A673 (cell line): ENCODE measurements around the gene ZZZ3. TPM values are rescaled to one million over a fixed set of nuclear protein-coding genes. Genes with fewer than 3 reads are reported as not detected.

Source experiments
- BruUV-seq: library from RNA; stranded (reverse); fragments of 400-500 nt; replicated peaks from 2 replicates; lab custom pipeline; 2021; lab: Mats Ljungman, UMichigan
- CTCF ChIA-PET: fragments of 300-600 bp; sonication (Branson Sonifier 250); formaldehyde crosslinking; loops from one replicate; lab custom pipeline; 2022; ENCODE audit warnings: antibody characterized with exemption; lab: Charles Lee
- POLR2A ChIA-PET: fragments of 300-600 bp; sonication (Branson Sonifier 250); formaldehyde crosslinking; loops from one replicate; lab custom pipeline; 2022; ENCODE audit warnings: antibody characterized with exemption; ENCODE audit not compliant: low non-redundant PET; lab: Charles Lee
- DNase-seq: peaks from one replicate; pipeline ENCODE4 v3.0.0-alpha.2; 2015; ENCODE audit warnings: low spot score
- H3K27ac ChIP-seq: fragments of 200-600 bp; sonication (generic); 2 replicates; pipeline ENCODE4 v1.5.1; 2016; ENCODE audit warnings: mixed run types, low read depth, mild to moderate bottlenecking, mixed read lengths, antibody characterized with exemption, low read length; ENCODE audit not compliant: poor library complexity, severe bottlenecking
- H3K27me3 ChIP-seq: fragments of 200-600 bp; sonication (generic); replicated peaks from 2 replicates; pipeline ENCODE4 v1.6.1; 2017; ENCODE audit warnings: mixed run types, low read depth, mild to moderate bottlenecking, mixed read lengths, antibody characterized with exemption, low read length; ENCODE audit not compliant: insufficient read depth, poor library complexity
- H3K36me3 ChIP-seq: fragments of 200-600 bp; sonication (generic); 2 replicates; pipeline ENCODE4 v1.6.1; 2016; ENCODE audit warnings: mixed run types, mild to moderate bottlenecking, mixed read lengths, antibody characterized with exemption, low read length; ENCODE audit not compliant: insufficient read depth, poor library complexity, severe bottlenecking
- H3K4me1 ChIP-seq: fragments of 200-600 bp; sonication (generic); 2 replicates; pipeline ENCODE4 v1.6.1; 2017; ENCODE audit warnings: mixed run types, mild to moderate bottlenecking, mixed read lengths, antibody characterized with exemption, low read length; ENCODE audit not compliant: insufficient read depth, poor library complexity, severe bottlenecking
- H3K4me3 ChIP-seq: fragments of 200-600 bp; sonication (generic); 2 replicates; pipeline ENCODE4 v1.5.1; 2016; ENCODE audit warnings: low read depth, mixed run types, mild to moderate bottlenecking, mixed read lengths, low read length; ENCODE audit not compliant: poor library complexity, severe bottlenecking
- H3K9me3 ChIP-seq: fragments of 200-600 bp; sonication (generic); 2 replicates; pipeline ENCODE4 v1.6.1; 2016; ENCODE audit warnings: mixed run types, low read depth, mild to moderate bottlenecking, mixed read lengths, antibody characterized with exemption, low read length; ENCODE audit not compliant: poor library complexity, severe bottlenecking
- EZH2 ChIP-seq: fragments of 200-600 bp; sonication (generic); IDR thresholded peaks from 2 replicates; pipeline ENCODE4 v1.6.1; 2017; ENCODE audit warnings: borderline replicate concordance, low read depth, mild to moderate bottlenecking, mixed read lengths, antibody characterized with exemption, low read length; ENCODE audit not compliant: poor library complexity, severe bottlenecking
- intact Hi-C: fragments of 100-400 bp; cut with micrococcal nuclease; formaldehyde crosslinking; loops from one replicate; pipeline ENCODE4 v1.10.0; 2022; ENCODE audit not compliant: unreplicated experiment
- total RNA-seq: library from RNA; stranded (reverse); gene quantifications from 2 replicates; pipeline ENCODE4 v1.2.3, GENCODE V29; 2021
- TF ChIP-seq, protein P1 (sequence below): fragments of 300-800, 200-600 bp; sonication (generic); conservative IDR thresholded peaks from 2 replicates; pipeline ENCODE4 v1.5.1; 2017; ENCODE audit warnings: low read depth, mild to moderate bottlenecking, antibody characterized with exemption, low read length, moderate library complexity, mixed read lengths

Gene ZZZ3
- total RNA-seq, 1 experiment from 2014 or later, result 68.8 TPM

DNA sequence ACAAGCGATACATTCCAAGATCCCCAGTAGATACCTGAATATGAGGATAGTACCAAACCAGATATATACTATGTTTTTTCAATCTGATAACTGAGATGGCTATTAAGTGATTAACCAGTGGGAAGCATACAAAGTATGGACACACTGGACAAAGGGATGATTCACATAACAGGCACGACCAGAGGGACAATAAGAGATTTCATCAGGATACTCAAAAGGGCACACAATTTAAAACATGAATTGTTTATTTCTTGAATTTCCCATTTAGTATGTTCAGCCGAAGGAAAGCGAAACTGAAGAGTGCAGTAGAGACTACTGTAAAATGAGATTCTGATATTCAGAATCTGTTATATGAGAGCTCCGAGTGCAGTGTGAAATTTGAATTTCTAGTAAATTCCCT lies 10.6 kb downstream of the ZZZ3 start:
- no peaks in the 10 kb centered on the region for H3K27me3 ChIP-seq
- no peak for DNase-seq
- H3K27ac ChIP-seq, result no peak overlapping the region
- CTCF ChIA-PET, result no interaction called here
- POLR2A ChIA-PET, result no interaction called here
- H3K4me1 ChIP-seq, result peaks cover 67% of the 10 kb centered on the region
- no peaks in the 10 kb centered on the region for H3K9me3 ChIP-seq
- intact Hi-C loops, result no loop called here
- BruUV-seq, result no TSS peak
- TF ChIP-seq EZH2, result no peak
- TF ChIP-seq, protein P1, sequence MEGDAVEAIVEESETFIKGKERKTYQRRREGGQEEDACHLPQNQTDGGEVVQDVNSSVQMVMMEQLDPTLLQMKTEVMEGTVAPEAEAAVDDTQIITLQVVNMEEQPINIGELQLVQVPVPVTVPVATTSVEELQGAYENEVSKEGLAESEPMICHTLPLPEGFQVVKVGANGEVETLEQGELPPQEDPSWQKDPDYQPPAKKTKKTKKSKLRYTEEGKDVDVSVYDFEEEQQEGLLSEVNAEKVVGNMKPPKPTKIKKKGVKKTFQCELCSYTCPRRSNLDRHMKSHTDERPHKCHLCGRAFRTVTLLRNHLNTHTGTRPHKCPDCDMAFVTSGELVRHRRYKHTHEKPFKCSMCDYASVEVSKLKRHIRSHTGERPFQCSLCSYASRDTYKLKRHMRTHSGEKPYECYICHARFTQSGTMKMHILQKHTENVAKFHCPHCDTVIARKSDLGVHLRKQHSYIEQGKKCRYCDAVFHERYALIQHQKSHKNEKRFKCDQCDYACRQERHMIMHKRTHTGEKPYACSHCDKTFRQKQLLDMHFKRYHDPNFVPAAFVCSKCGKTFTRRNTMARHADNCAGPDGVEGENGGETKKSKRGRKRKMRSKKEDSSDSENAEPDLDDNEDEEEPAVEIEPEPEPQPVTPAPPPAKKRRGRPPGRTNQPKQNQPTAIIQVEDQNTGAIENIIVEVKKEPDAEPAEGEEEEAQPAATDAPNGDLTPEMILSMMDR, result no peak
- H3K4me3 ChIP-seq, result no peak overlapping the region
- H3K36me3 ChIP-seq, result peaks cover 4% of the 10 kb centered on the region

DNA sequence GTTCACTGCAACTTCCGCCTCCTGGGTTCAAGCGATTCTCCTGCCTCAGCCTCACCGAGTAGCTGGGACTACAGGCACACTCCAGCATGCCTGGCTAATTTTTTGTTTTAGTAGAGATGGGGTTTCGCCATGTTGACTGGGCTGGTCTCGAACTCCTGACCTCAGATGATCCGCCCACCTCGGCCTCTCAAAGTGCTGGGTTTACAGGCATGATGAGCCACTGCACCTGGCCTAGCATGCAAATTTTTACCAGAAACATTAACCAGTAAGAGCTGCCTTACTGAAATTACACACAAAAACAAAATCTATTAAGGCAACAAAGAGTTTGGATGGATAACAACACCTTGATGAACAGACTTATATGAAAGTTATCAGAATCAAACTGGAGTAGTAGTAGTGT lies 12.1 kb downstream of the ZZZ3 start:
- intact Hi-C loops, result no loop called here
- no peak overlapping the region for H3K27ac ChIP-seq
- no peak for DNase-seq
- BruUV-seq, result no TSS peak
- H3K4me3 ChIP-seq, result no peak overlapping the region
- H3K9me3 ChIP-seq, result no peaks in the 10 kb centered on the region
- H3K27me3 ChIP-seq, result no peaks in the 10 kb centered on the region
- peaks cover 60% of the 10 kb centered on the region for H3K4me1 ChIP-seq
- TF ChIP-seq, protein P1, result no peak
- no peak for TF ChIP-seq EZH2
- CTCF ChIA-PET, result no interaction called here
- POLR2A ChIA-PET, result no interaction called here
- H3K36me3 ChIP-seq, result no peaks in the 10 kb centered on the region

DNA sequence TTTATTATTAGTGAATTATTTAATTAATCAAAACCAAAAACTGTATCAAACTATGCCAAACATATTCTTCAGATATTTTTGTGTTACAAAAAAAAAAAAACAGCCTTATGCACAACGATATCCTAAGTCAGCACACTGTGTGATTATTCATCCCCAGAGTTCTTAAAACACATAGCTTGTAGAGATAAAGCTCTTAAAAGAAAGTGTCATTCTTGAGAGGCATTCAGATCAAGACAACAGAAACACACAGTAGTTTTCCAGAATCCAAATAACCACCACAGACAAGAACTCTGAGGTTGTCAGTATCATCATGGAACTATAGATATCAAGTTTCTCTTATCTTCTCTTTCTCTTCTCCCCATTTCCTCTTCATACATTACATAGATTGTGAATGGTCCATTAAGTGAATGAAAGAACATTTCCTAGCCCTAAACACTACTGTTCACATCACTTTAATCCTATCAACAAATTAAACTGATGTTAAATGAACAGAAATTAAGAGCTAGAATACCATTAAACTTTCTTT lies 13.5 kb downstream of the ZZZ3 start:
- no TSS peak for BruUV-seq
- ChIA-PET POLR2A (interaction anchor here (0.6 kb wide), 1 partner anchor 15 kb away, joined by 5 read pairs; no protein-coding TSS in a partner anchor), CTCF (interaction anchor here (0.8 to 1.0 kb wide), 2 partner anchors 14 to 446 kb away, joined by 3 to 13 read pairs; partner anchors contain the start of gene ZZZ3)
- Histone ChIP-seq H3K27ac (no peak overlapping the region), H3K36me3 (no peaks in the 10 kb centered on the region), H3K4me3 (no peak overlapping the region), H3K4me1 (peaks cover 48% of the 10 kb centered on the region), H3K9me3 (no peaks in the 10 kb centered on the region), H3K27me3 (no peaks in the 10 kb centered on the region)
- intact Hi-C loops, result no loop called here
- peak; percentile 70 for DNase-seq
- TF ChIP-seq EZH2, result no peak
- TF ChIP-seq, protein P1, result no peak
